Ectodermal cell (in vitro differentiated cells): ENCODE results near the gene CACNA2D3.

Experiments
- H3K27ac ChIP-seq: 2 replicates; pipeline ENCODE4 v1.7.0; 2013; ENCODE audit warnings: mild to moderate bottlenecking, low read depth, low read length; ENCODE audit not compliant: insufficient read depth, poor library complexity, severe bottlenecking
- H3K27me3 ChIP-seq: 2 replicates; pipeline ENCODE4 v1.7.0; 2013; ENCODE audit warnings: mild to moderate bottlenecking, low read length; ENCODE audit not compliant: insufficient read depth, control insufficient read depth, poor library complexity, severe bottlenecking
- H3K36me3 ChIP-seq: one replicate; pipeline ENCODE4 v1.7.0; 2013; ENCODE audit warnings: low read length; ENCODE audit not compliant: control insufficient read depth, insufficient read depth
- H3K4me1 ChIP-seq: one replicate; pipeline ENCODE4 v1.7.0; 2013; ENCODE audit warnings: low read length; ENCODE audit not compliant: control insufficient read depth, insufficient read depth
- H3K4me3 ChIP-seq: 2 replicates; pipeline ENCODE4 v1.7.0; 2013; ENCODE audit warnings: low read depth, low read length, control low read depth; ENCODE audit not compliant: insufficient read depth
- H3K9me3 ChIP-seq: 2 replicates; pipeline ENCODE4 v1.7.0; 2013; ENCODE audit warnings: mild to moderate bottlenecking, low read length, moderate library complexity; ENCODE audit not compliant: control insufficient read depth
- WGBS, 2 experiments: methylation state at CpG; one replicate each; pipeline ENCODE4 v1.1.7; 2013; ENCODE audit warnings: missing lambda C conversion rate in 2 of 2; 5-methylcytosine and 5-hydroxymethylcytosine counted together

Gene CACNA2D3

DNA sequence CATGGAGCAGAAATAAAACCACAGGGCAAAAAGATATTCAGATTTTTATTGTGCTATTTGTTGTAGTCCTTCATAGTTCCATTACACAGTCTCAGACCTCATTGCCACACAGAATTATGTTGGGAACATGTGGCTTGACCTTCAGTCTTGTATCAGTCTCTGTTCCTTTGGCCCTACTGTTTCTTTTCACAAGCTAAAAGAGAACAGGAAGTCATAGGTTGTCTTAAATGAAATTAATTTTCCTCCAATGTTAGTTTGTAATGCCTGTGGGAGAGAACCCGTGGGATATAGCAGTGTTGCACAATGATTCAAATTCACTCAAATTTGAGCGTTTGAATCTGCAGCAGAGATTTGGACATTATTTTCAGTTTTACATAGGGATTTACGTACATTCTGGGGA is 445.6 kb downstream of the CACNA2D3 start:
- 93 to 97% methylated on average over 3 of the region's 3 CpGs for WGBS, 2 experiments
- H3K9me3 ChIP-seq = no peaks in the 10 kb centered on the region
- H3K4me3 ChIP-seq = no peak overlapping the region
- peaks cover 8% of the 10 kb centered on the region for H3K4me1 ChIP-seq
- H3K27ac ChIP-seq = no peak overlapping the region
- H3K27me3 ChIP-seq = no peaks in the 10 kb centered on the region
- H3K36me3 ChIP-seq = no peaks in the 10 kb centered on the region

GRCh38 chr3:54570008-54570407 is 447.7 kb downstream of the CACNA2D3 start:
- Histone ChIP-seq H3K27me3 (no peaks in the 10 kb centered on the region), H3K9me3 (no peaks in the 10 kb centered on the region), H3K36me3 (no peaks in the 10 kb centered on the region), H3K4me3 (no peak overlapping the region), H3K4me1 (no peaks in the 10 kb centered on the region), H3K27ac (no peak overlapping the region)
- 93 to 94% methylated on average over 7 of the region's 7 CpGs for WGBS, 2 experiments

DNA sequence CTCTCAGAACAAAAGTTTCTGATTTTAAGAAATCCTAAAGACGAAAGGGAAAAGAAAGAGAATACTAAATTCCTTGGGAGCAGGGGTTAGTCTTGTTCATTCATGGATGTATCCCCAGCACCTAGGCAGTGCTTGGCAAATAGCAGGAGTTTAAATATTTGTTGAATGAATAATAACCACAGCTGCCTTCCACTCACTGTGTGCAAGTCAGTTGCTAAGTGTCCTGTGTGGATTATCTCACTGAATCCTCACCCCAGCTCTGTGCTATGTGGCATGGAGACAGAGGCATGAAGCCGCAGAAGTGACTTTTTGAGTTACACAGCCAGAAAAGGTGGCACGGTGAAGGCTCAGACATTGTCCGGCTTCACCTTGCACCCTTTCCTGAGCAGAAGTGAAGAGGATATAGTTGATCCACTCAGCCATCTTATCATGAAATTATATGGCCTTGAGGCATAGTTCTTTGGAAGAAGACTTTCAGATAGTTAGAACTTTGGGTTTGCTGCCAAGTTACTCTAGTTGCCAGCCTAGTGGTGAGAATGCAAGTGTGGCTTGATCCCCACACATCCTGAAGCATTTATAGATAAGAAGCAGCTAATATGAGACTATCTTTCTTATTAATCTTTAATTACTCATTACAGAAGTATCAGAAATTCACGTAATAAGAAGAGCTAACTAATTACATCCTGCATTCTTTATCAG is 450.0 kb downstream of the CACNA2D3 start:
- H3K4me3 ChIP-seq = no peak overlapping the region
- H3K4me1 ChIP-seq = no peaks in the 10 kb centered on the region
- H3K27me3 ChIP-seq = no peaks in the 10 kb centered on the region
- H3K27ac ChIP-seq = no peak overlapping the region
- no peaks in the 10 kb centered on the region for H3K9me3 ChIP-seq
- H3K36me3 ChIP-seq = no peaks in the 10 kb centered on the region
- 92 to 98% methylated on average over 5 of the region's 5 CpGs for WGBS, 2 experiments

GRCh38 chr3:54573858-54574257 is 451.5 kb downstream of the CACNA2D3 start:
- Histone ChIP-seq H3K27ac (no peak overlapping the region), H3K36me3 (no peaks in the 10 kb centered on the region), H3K4me3 (no peak overlapping the region), H3K4me1 (no peaks in the 10 kb centered on the region), H3K27me3 (no peaks in the 10 kb centered on the region), H3K9me3 (no peaks in the 10 kb centered on the region)
- 86 to 91% methylated on average over 6 to 8 of the region's 8 CpGs for whole genome bisulfite sequencing, 2 experiments

GRCh38 chr3:54574906-54575617 is 452.7 kb downstream of the CACNA2D3 start:
- no peaks in the 10 kb centered on the region for H3K36me3 ChIP-seq
- no peaks in the 10 kb centered on the region for H3K27me3 ChIP-seq
- H3K9me3 ChIP-seq = no peaks in the 10 kb centered on the region
- H3K4me3 ChIP-seq = no peak overlapping the region
- H3K4me1 ChIP-seq = no peaks in the 10 kb centered on the region
- no peak overlapping the region for H3K27ac ChIP-seq
- 97 to 98% methylated on average over 6 of the region's 6 CpGs for WGBS, 2 experiments

- WGBS, 2 experiments = 88 to 91% methylated on average over 3 of the region's 3 CpGs
- Histone ChIP-seq H3K4me3 (no peak overlapping the region), H3K9me3 (no peaks in the 10 kb centered on the region), H3K4me1 (no peaks in the 10 kb centered on the region), H3K27me3 (no peaks in the 10 kb centered on the region), H3K36me3 (no peaks in the 10 kb centered on the region), H3K27ac (no peak overlapping the region)
Observed at GRCh38 chr3:54575618-54575960, 453.2 kb downstream of the CACNA2D3 start.

GRCh38 chr3:54577313-54577712 is 455.0 kb downstream of the CACNA2D3 start:
- Histone ChIP-seq H3K27me3 (no peaks in the 10 kb centered on the region), H3K9me3 (no peaks in the 10 kb centered on the region), H3K4me1 (no peaks in the 10 kb centered on the region), H3K4me3 (no peak overlapping the region), H3K36me3 (no peaks in the 10 kb centered on the region), H3K27ac (no peak overlapping the region)
- WGBS, 2 experiments = 93 to 95% methylated on average over 3 of the region's 3 CpGs

GRCh38 chr3:54578417-54578816 is 456.1 kb downstream of the CACNA2D3 start:
- 95 to 99% methylated on average over 7 of the region's 7 CpGs for WGBS, 2 experiments
- no peaks in the 10 kb centered on the region for H3K9me3 ChIP-seq
- no peak overlapping the region for H3K4me3 ChIP-seq
- no peaks in the 10 kb centered on the region for H3K4me1 ChIP-seq
- no peaks in the 10 kb centered on the region for H3K36me3 ChIP-seq
- H3K27me3 ChIP-seq = no peaks in the 10 kb centered on the region
- H3K27ac ChIP-seq = no peak overlapping the region

DNA sequence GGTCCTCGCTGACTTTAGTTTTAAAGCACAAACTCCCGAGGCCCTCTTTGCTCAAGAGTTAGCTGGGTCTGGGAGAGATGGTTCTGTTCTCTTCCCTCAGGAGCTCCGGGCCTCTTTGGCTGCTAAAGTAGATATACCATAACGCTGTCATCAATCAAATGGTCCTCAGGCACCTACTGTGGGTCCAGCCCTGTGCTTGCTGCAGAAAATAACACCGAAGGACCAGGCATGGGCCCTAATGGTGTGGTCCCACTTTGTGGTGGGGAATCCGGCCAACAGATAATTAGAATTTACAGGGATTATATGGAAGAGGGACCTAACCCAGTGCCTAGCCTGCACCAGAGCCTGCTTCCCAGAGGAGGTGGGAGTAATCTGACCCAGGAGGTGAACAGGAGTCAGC is 458.1 kb downstream of the CACNA2D3 start:
- Histone ChIP-seq H3K36me3 (no peaks in the 10 kb centered on the region), H3K9me3 (no peaks in the 10 kb centered on the region), H3K4me3 (no peak overlapping the region), H3K27me3 (no peaks in the 10 kb centered on the region), H3K4me1 (no peaks in the 10 kb centered on the region), H3K27ac (no peak overlapping the region)
- WGBS, 2 experiments = 95 to 97% methylated on average over 6 of the region's 6 CpGs

GRCh38 chr3:54582424-54582823 is 460.1 kb downstream of the CACNA2D3 start:
- no peak overlapping the region for H3K27ac ChIP-seq
- H3K27me3 ChIP-seq = no peaks in the 10 kb centered on the region
- no peaks in the 10 kb centered on the region for H3K36me3 ChIP-seq
- H3K4me3 ChIP-seq = no peak overlapping the region
- no peaks in the 10 kb centered on the region for H3K9me3 ChIP-seq
- 83 to 90% methylated on average over 2 of the region's 2 CpGs for WGBS, 2 experiments
- H3K4me1 ChIP-seq = no peaks in the 10 kb centered on the region
